Spleen (tissue), 11 donors: Measurements from ENCODE around the gene CDC25B. TPM values are rescaled to one million over a fixed set of nuclear protein-coding genes. Genes with fewer than 3 reads are reported as not detected.

Experiments used
- DNase-seq: peaks from one replicate; pipeline ENCODE4 v3.0.0-alpha.2; 2020
- H3K27ac ChIP-seq, 8 donors: fragments of 200-600 bp; sonication (generic) in 7 of 8; 1 replicate in 4 of 8; 2 replicates in 4 of 8; pipeline versions ENCODE4 v1.5.0 to v1.8.0; 2016 to 2021; ENCODE audit warnings: inconsistent platforms in 4 of 8, mild to moderate bottlenecking in 4 of 8, moderate library complexity in 1 of 8
- H3K27me3 ChIP-seq, 7 donors: fragments of 200-600 bp; sonication (generic) in 6 of 7; replicated peaks in 1 of 7; 1 replicate in 4 of 7; 2 replicates in 3 of 7; pipeline versions ENCODE4 v1.5.0 to v1.8.0; 2016 to 2021; ENCODE audit warnings: inconsistent platforms in 3 of 7, mild to moderate bottlenecking in 1 of 7
- H3K36me3 ChIP-seq, 6 donors: fragments of 200-600 bp; sonication (generic) in 5 of 6; 1 replicate in 4 of 6; 2 replicates in 2 of 6; pipeline versions ENCODE4 v1.5.0 to v1.8.0; 2016 to 2021; ENCODE audit warnings: inconsistent platforms in 2 of 6
- H3K4me1 ChIP-seq, 6 donors: fragments of 200-600 bp; sonication (generic) in 5 of 6; 1 replicate in 3 of 6; 2 replicates in 3 of 6; pipeline versions ENCODE4 v1.5.0 to v1.8.0; 2016 to 2021; ENCODE audit warnings: inconsistent platforms in 3 of 6
- H3K4me3 ChIP-seq, 8 donors: fragments of 200-600 bp; sonication (generic) in 7 of 8; 1 replicate in 4 of 8; 2 replicates in 4 of 8; pipeline versions ENCODE4 v1.5.0 to v1.8.0; 2016 to 2021; ENCODE audit warnings: inconsistent platforms in 4 of 8, mild to moderate bottlenecking in 4 of 8, moderate library complexity in 2 of 8
- H3K9me3 ChIP-seq, 8 donors: fragments of 200-600 bp; sonication (generic) in 7 of 8; 1 replicate in 4 of 8; 2 replicates in 4 of 8; pipeline versions ENCODE4 v1.5.0 to v1.8.0; 2016 to 2021; ENCODE audit warnings: inconsistent platforms in 4 of 8
- CTCF ChIP-seq, 11 experiments: fragments of 200-600 bp in 7 of 11; fragments of 450-650 bp in 4 of 11; sonication (generic) in 4 of 11; IDR thresholded peaks in 8 of 11; conservative IDR thresholded peaks in 3 of 11; 1 replicate in 7 of 11; 2 replicates in 4 of 11; pipeline versions ENCODE4 v1.4.0 to v1.8.0; 2016 to 2021; ENCODE audit warnings: antibody characterized with exemption in 11 of 11, inconsistent platforms in 4 of 11, mild to moderate bottlenecking in 1 of 11
- POLR2A ChIP-seq, 3 donors: fragments of 450-650 bp; IDR thresholded peaks; one replicate each; pipeline ENCODE4 v1.5.1; 2017; ENCODE audit warnings: antibody characterized with exemption in 3 of 3, mild to moderate bottlenecking in 1 of 3
- POLR2AphosphoS5 ChIP-seq, 3 donors: sonication (generic); formaldehyde crosslinking; IDR thresholded peaks; one replicate each; pipeline ENCODE4 v1.5.1; 2017; ENCODE audit warnings: antibody characterized with exemption in 3 of 3
- WGBS, 5 donors: extraction: QIAGEN DNeasy Blood & Tissue Kit in 3 of 5; methylation state at CpG; one replicate each; pipeline versions ENCODE4 v1.1.5 to v1.1.7; 2013 to 2018; 5-methylcytosine and 5-hydroxymethylcytosine counted together
- intact Hi-C: fragments of 100-400 bp; cut with DNase I; formaldehyde crosslinking; loops from one replicate; pipeline ENCODE4 v1.15.0; 2023; ENCODE audit warnings: low total_unique reads
- polyA plus RNA-seq, 3 donors: library from polyadenylated mRNA; stranded (reverse); fragments of 200-250 nt; gene quantifications; one replicate each; pipeline ENCODE4 v1.2.1, GENCODE V29; 2013
- total RNA-seq, 7 donors: library from RNA; depleted of rRNA in 3 of 7; stranded (reverse); fragments of >200 nt in 3 of 7; fragmentation: NEBNext Ultra II Directional in 4 of 7; extraction: Animal tissue kit (Norgen Biotek cat#: 25700) in 4 of 7; gene quantifications; one replicate each; pipeline versions ENCODE4 v1.1.0 to v1.2.1, GENCODE V29; 2016 to 2021
- donor health status: healthy with polysubstance abuse.
- donor health status: DM: no; HTN: no; CAD: no; lungs with moderate emphysema.
- donor health status: DM: no; HTN: no; CAD: no.
- donor health status: Bipolar disorder and iron deficiency.
- donor health status: healthy.
- donor health status: DM: no; HTN: no; CAD: no.
- donor health status: DM: yes; HTN: yes; CAD: no.

Gene CDC25B
- total and polyA plus RNA-seq, 10 donors = 22.8 to 67.7 (median 50.9) TPM

GRCh38 chr20:3818155-3819151, 22.3 kb downstream of the CDC25B start:
- intact Hi-C loops = loop anchor here (2.0 kb wide), 1 partner anchor 32 kb away; the partner anchor contains the start of gene CENPB
- DNase-seq = peak; percentile 81
- no peak overlapping the region for H3K4me3 ChIP-seq
- no peaks in the 10 kb centered on the region for H3K27me3 ChIP-seq
- TF ChIP-seq POLR2A (IDR thresholded peaks at IDR 0.05) (no peak), POLR2AphosphoS5 (IDR thresholded peaks at IDR 0.05) (peak in 1 of 3 donors; percentile 19), CTCF (IDR thresholded peaks at IDR 0.05 in 8 of 11, conservative IDR thresholded peaks at IDR 0.05 in 3 of 11) (peak in 9 of 11 experiments; percentile 29 to 76 (median 61))
- peak overlapping the region; percentile 58 to 99 (median 98) for H3K27ac ChIP-seq
- 73 to 83% (median 74%) methylated on average over 8 of the region's 8 CpGs for WGBS, 5 donors
- no peaks in the 10 kb centered on the region for H3K9me3 ChIP-seq
- H3K36me3 ChIP-seq = peaks cover 0 to 17% (median 14%) of the 10 kb centered on the region in 6 donors
- peaks cover 21 to 79% (median 55%) of the 10 kb centered on the region in 6 donors for H3K4me1 ChIP-seq

GRCh38 chr20:3819411-3820047, 23.4 kb downstream of the CDC25B start:
- Histone ChIP-seq H3K27ac (peak overlapping the region; percentile 96 to 99 (median 98)), H3K27me3 (no peaks in the 10 kb centered on the region), H3K36me3 (peaks cover 0 to 28% (median 24%) of the 10 kb centered on the region in 6 donors), H3K4me1 (peaks cover 21 to 81% (median 56%) of the 10 kb centered on the region in 6 donors), H3K9me3 (no peaks in the 10 kb centered on the region), H3K4me3 (peak overlapping the region; percentile 43 to 94 (median 74))
- DNase-seq = peak; percentile 83
- intact Hi-C loops = loop anchor here (2.0 kb wide), 1 partner anchor 33 kb away; the partner anchor contains the start of gene CENPB
- no peak for TF ChIP-seq POLR2AphosphoS5 (IDR thresholded peaks at IDR 0.05)
- no peak for TF ChIP-seq POLR2A (IDR thresholded peaks at IDR 0.05)
- TF ChIP-seq CTCF (IDR thresholded peaks at IDR 0.05 in 8 of 11, conservative IDR thresholded peaks at IDR 0.05 in 3 of 11) = no peak
- WGBS, 5 donors = 65 to 77% (median 67%) methylated on average over 19 to 20 of the region's 20 CpGs

DNA sequence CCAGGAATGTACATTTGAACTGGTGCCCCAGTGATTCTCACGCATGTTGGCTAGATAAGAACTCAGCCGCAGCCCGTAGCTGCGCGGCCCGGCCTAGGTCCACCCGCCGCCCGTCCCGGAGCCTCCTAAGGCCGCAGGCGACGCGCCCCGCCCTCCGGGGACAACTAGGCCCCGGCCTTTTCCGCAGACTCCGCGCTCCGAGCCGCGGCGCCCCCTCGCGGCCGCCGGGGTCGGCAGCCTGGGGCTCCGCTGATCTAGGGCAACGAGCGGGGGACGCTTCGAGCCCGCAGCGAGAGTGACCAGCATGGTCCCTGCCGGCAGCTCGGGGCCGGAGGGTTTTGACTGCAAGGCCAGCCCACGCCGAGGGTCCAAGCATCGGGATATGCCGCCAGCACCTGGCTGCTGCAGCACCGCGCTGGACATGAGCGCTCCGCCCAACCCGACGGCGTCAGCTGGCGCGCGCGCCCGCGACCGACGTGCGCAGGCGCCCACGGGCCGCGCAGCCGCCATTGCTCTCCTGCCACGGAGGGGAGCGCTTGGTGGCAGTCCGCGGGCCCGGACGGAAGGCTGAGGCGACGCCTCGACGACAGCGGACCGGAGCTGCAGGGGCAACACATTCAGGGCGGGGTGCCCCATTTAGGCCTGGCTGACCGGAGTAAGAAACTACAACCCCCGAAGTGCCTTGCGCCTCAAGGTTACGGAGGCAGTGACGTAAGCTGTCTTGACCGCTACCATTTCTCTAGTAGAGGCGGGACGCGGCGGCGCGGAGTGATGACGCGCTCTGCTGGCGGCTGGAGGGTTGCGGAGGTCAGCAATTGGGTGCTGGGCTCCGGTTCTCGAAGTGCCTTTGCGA, 24.2 kb downstream of the CDC25B start, which contains the start of gene AP5S1:
AP5S1 (plus strand) TSS at position 500 of the 853 bp plus-strand sequence. CDS start 1,571 bp downstream, outside the sequence.
- 0 to 1% (median 0%) methylated on average over 51 to 96 of the region's 96 CpGs for WGBS, 5 donors
- Histone ChIP-seq H3K9me3 (no peaks in the 10 kb centered on the region), H3K27ac (peak within 1 kb of the TSS; percentile 96 to 99 (median 98)), H3K4me1 (peaks cover 21 to 80% (median 50%) of the 10 kb centered on the region in 6 donors), H3K36me3 (peaks cover 0 to 35% (median 31%) of the 10 kb centered on the region in 6 donors), H3K27me3 (no peaks in the 10 kb centered on the region), H3K4me3 (peak within 1 kb of the TSS; percentile 43 to 94 (median 74))
- intact Hi-C loops = no loop called here
- TF ChIP-seq CTCF (IDR thresholded peaks at IDR 0.05 in 8 of 11, conservative IDR thresholded peaks at IDR 0.05 in 3 of 11) (peak; percentile 93 to 100 (median 99)), POLR2AphosphoS5 (IDR thresholded peaks at IDR 0.05) (peak; percentile 91 to 93 (median 92)), POLR2A (IDR thresholded peaks at IDR 0.05) (peak in 2 of 3 donors; percentile 27 to 47)
- DNase-seq = peak; percentile 99
